ENCODE results near the gene PSAPL1.

GRCh38 chr4:7480423-7480822, 45.7 kb upstream of the PSAPL1 start:
- TF ChIP-seq POLR2AphosphoS5 (IDR thresholded peaks at IDR 0.05) = no peak
- no peak for TF ChIP-seq CTCF (IDR thresholded peaks at IDR 0.05; ENCODE audit: poor library complexity, severe bottlenecking)
- no peak for TF ChIP-seq EP300 (conservative IDR thresholded peaks at IDR 0.05; ENCODE audit: poor library complexity, severe bottlenecking)
- TF ChIP-seq EZH2 (IDR thresholded peaks at IDR 0.05; ENCODE audit: borderline replicate concordance, insufficient read depth, low read length, poor library complexity, severe bottlenecking) = no peak
- no peak for TF ChIP-seq SMC3 (conservative IDR thresholded peaks at IDR 0.05; ENCODE audit: poor library complexity)
- TF ChIP-seq MXI1 (conservative IDR thresholded peaks at IDR 0.05; ENCODE audit: poor library complexity, severe bottlenecking) = no peak
- no peak for TF ChIP-seq TAF1 (IDR thresholded peaks at IDR 0.05; ENCODE audit: low read depth)
